NCI-H524 (cell line): ENCODE measurements around the gene VWC2.
A peak's percentile ranks its signal among the peaks of the same experiment; 100 is the strongest.

Experiments
- DNase-seq, 2 experiments: peaks; one replicate each; lab custom pipeline; 2025; lab: John Stamatoyannopoulos, UW

VWC2 gene

DNA sequence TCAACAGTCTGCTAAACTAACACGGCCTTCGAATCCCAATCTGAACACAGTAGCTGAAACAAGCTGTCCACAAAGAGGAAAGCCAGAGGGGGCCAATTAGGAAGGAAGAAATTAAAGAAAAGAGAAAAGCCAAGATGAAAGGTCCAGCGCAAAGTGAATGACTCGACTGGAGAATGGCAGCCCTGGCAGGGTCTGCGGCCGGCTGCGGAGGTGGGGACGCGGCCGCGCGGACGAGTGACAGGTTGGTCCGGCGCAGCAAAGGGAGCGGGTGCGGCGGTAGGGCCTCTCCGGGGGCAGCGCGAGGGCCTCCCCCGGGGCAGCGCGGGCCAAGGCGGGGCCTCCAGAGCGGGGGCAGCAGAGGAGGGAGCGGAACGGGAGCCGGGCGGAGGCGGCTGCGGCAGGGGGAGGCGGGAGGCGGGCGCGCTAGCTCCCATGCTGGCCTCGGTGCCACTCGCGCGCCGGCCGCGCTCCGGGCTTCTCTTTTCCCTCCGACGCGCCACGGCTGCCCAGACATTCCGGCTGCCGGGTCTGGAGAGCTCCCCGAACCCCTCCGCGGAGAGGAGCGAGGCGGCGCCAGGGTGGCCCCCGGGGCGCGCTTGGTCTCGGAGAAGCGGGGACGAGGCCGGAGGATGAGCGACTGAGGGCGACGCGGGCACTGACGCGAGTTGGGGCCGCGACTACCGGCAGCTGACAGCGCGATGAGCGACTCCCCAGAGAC, at the start of gene VWC2:
Gene VWC2 (plus strand): TSS at position 421 of the 718 bp plus-strand sequence. CDS start 1,798 bp downstream, outside the sequence.
- peak in 1 of 2 experiments; percentile 29 for DNase-seq

GRCh38 chr7:49724071-49724470, 49.4 kb upstream of the VWC2 start:
- DNase-seq = no peak

- no peak for DNase-seq
These were observed 41.6 kb upstream of the VWC2 start for GRCh38 chr7:49731836-49732235.

DNA sequence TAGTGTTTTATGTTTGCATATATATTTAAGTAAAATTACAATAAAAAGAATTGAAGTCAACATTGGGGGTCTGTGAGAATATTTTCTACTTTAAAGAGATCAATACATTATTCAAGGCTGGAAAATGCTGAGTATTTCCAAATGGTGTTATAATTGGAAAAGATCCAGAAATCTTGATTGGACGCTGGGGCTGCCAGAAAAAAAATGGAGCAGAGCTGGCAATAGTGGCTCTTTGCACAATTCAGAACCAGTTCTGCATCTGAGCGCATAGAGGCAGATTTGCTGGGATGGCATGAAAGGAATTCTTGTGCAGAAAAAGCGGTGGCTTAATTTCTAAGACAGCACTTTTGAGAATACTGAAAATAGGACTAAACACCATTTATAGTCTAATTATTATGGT, 10.8 kb upstream of the VWC2 start:
- no peak for DNase-seq

DNA sequence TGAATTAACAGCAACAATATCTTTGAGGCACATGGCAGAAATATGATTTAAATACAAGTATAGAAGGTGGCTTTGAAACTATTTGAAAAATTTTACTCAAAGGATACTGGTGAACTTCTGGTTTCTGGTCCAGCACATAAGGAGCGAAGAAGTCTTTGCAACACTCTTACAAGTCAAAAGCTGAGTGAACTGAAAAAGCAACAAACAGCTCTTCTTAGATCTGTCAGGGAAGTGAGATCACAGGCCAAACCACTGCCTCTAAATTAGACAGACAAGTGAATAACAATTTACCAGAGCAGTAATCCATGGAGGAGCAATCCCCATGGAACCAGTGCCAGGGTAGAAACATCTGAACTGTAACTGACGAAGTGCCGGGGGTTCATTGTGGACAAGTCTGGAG, 9.6 kb upstream of the VWC2 start:
- no peak for DNase-seq

DNA sequence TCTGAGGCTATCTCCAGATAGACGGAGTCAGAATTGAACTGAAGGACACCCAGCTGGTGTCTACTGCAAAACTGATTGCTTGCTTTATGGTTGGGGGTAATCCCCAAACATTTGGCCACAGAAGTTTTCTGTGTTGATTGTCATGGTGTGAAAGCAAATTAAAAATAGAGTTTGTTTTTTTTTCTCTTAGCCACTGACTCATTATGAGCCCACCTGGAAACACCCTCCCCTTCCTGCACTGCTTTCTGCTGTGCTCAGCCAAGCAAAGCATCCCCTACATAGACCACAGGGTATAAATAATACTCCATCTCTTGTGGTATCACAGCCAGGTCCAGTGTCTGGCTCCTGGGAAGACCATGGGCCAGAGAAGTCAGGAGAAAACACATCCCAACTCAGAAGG, 6.5 kb upstream of the VWC2 start:
- DNase-seq = no peak

GRCh38 chr7:49767719-49768118, 5.7 kb upstream of the VWC2 start:
- no peak for DNase-seq

DNA sequence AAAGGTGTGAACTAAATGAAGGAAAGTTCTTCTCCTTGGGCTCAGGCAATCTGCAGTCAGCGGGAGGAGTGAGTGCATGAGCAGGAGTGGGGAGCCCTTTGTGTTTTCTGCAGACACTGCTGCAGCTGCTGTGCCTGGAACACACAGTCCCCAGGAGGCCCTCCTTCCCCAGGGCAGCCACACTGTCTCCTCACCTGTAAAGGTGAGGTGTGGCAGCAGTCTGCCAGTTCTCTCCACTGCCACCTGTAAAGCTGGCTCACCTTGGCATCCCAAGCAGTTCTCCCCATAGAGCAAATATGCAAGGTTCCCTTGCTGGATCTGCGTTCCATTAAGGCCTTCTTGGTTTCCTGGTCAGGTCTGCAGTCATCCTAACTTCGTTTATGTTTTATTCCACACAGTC, 5.2 kb upstream of the VWC2 start:
- DNase-seq = no peak

DNA sequence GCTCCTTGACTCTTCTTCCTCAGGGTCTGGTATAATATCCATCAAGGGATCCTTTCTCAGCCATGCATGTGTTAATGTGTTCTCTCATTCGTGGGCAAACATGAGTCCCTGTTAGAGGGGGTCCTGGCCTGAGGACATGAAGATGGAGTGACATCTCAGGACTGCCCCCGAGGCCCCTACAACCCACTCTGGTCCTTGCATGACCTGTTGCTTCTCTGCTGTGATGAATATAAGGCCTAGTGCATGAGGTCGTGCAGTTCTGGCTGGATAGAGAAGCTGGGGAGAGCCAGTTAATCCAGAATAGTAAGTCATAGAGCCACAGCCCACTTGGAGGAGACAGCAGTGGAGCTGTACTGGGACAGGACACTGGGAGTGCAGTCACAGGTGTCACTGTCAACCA, 4.6 kb upstream of the VWC2 start:
- no peak for DNase-seq

GRCh38 chr7:49769285-49769857, 4.1 kb upstream of the VWC2 start:
- DNase-seq = no peak

DNA sequence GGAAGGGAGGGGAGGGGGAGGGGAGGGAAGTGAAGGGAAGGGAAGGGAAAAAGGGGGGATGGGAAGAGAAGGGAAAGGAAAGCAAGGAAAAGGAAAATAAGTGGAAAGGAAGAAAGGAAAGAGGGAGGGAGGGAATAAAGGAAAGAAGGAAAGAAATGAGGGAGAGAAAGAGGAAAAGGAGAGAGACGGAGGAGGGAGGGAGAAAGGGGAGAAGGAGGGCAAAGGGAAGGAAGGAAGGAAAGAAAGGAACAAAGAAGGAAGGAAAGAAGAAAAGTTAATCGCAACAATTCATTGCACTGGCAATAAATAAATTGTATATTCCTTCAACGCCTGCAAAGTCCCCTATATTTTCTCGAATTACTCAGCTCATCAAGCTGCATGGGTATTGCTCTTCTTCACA, 2.6 kb upstream of the VWC2 start:
- no peak for DNase-seq

DNA sequence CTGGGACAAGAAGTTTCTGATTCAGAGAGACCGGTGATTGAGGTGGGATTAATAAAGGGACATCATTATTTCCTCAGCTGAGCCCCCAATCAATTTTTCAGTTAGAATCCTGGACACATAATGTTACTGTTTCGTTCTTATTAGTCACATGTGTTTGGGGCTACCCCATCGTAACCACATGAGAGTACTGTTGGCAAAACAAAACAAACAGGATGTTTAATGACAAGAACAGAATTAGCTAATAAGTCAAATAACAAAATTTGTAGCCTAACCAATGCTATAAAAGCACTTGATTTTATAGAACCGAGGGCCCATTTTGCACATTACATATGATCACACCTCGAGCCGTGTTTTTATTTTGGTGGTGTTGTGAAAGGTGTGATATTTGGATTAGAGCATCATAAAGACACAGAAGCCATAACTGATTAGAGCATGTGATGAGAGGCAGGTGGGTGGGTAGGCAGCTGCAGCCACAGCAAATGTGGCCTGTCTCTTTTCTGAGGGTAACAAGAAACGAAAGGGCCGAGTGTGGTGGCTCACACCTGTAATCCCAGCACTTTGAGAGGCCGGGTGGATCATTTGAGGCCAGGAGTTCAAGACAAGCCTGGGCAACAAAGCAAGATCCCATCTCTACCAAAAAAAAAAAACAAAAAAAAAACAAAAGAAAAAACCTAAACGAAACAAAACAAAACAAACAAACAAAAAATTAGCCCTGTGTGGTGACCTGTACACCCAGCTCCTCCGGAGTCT, 1.8 kb upstream of the VWC2 start:
- no peak for DNase-seq

DNA sequence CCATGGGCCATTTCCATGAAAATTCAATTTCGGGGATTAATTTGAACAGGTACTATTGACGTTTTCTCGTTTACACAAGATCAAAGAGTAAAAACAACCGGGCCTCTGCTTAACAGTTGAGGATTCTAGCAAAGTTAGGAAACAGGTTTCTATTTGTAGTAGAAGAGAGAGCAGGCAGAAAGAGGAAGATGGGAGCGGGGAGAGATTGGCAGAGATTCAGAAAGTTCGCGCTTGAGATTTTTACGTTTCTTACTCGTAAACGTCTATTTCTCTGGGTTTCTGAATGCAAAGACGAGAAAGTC, 571 bp upstream of the VWC2 start:
- DNase-seq = no peak

DNA sequence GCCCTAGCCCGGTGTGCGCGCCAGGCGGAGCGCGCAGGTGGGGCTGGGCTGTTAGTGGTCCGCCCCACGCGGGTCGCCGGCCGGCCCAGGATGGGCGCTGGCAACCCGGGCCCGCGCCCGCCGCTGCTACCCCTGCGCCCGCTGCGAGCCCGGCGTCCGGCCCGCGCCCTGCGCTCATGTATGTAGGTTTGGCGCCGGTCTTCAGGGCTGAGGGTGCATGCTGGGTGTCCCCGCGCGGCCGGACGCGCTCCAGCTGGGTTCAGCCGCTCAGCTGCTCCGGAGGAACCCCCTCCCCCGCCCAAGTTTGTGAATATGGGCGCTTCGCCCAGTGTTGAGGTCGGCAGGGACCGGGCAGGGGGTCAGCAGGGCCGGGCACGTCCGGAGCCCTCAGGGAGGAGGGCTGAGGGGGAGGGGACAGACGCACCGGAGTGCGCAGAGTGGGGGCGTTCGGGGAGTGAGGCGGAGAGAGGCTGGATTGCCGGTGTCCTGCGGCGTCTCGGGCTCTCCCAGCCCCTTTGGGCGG, 559 bp downstream of the VWC2 start:
- peak in 1 of 2 experiments; percentile 20 for DNase-seq

- peak in 1 of 2 experiments; percentile 22 for DNase-seq
These were observed 1.1 kb downstream of the VWC2 start for GRCh38 chr7:49774459-49775064.

DNA sequence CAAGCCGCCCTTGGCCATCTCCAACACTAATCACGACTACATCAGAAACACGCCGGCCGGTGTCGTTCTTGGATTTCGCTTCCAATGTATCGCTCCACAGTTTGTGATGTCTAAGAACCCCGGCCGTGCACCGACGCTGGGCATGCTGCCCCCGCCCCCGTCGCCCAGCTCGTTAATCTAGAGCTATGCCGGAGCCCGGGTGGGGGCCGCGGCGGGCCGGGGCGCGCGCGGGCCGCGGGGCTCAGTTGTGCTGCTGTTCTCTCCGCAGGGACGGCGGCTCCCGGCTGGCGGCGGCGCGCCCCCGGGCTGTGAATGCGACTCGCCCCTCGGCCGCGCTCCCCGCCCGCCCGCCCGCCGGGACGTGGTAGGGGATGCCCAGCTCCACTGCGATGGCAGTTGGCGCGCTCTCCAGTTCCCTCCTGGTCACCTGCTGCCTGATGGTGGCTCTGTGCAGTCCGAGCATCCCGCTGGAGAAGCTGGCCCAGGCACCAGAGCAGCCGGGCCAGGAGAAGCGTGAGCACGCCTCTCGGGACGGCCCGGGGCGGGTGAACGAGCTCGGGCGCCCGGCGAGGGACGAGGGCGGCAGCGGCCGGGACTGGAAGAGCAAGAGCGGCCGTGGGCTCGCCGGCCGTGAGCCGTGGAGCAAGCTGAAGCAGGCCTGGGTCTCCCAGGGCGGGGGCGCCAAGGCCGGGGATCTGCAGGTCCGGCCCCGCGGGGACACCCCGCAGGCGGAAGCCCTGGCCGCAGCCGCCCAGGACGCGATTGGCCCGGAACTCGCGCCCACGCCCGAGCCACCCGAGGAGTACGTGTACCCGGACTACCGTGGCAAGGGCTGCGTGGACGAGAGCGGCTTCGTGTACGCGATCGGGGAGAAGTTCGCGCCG, 1.9 kb downstream of the VWC2 start:
- DNase-seq = peak in 1 of 2 experiments; percentile 36

DNA sequence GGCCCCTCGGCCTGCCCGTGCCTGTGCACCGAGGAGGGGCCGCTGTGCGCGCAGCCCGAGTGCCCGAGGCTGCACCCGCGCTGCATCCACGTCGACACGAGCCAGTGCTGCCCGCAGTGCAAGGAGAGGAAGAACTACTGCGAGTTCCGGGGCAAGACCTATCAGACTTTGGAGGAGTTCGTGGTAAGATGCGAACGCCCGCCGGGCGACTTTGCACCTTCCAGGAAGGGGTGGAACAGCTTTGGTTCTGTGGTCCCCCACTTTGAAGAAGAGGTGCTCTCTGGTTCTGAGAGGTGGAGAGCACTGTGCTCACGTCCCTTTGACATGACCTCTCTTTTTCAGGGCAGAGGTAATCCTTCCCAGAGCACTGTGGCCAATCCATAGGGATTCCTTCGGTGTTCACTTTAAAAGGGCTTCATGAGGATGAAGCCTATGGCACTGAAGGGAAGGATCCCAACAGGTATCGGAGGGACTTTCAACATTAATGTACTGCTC, 2.6 kb downstream of the VWC2 start:
- no peak for DNase-seq

DNA sequence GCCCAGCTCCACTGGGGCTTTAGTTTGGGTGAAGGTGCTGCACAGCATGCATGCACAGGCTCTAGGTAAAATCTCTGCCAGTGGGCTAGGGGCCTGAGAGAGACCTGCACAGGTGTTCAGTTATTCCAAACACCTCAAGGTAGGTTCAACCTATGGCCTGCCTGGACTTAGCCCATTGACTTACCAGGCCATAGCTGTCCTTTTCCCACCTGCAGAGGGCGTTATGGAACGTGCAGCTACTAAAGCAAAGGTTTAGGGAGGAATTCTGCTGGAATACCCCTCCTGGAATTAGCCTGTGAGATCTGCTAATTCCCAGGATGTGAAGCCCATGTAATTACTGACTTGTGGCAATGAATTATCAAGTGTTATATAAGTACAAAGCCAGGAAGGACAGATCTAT, 3.6 kb downstream of the VWC2 start:
- peak in 1 of 2 experiments; percentile 37 for DNase-seq

DNA sequence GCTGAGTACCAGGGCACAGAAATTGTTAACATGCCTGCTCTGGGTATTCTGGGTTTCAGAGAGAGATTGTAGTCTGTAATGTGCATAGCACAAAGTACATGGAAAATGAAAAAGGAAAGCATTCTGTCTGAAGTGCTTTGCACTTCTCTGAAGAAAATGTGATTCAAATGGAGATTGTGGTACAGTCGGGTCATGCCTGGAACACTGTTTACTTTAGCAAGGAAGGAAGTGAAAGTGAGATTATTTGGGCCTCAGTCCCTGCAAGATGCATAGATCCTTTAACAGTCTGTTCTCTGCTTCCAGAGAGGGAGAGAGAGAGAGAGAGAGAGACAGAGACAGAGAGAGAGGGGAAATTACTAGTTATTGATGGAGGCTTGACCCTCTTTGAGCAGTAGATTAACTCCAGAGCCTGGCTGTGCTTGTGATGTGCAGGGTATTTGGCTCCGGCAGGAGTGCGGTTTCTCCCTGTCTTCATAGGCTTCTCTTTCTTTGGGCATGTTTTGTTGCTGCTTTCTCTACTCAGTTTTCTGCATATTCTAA, 5.4 kb downstream of the VWC2 start:
- DNase-seq = no peak

- DNase-seq = no peak
These were observed 7.5 kb downstream of the VWC2 start for GRCh38 chr7:49780953-49781352.

- peak in 1 of 2 experiments; percentile 12 for DNase-seq
These were observed 8.6 kb downstream of the VWC2 start for GRCh38 chr7:49781996-49782395.
